Measurements from ENCODE around the gene PDSS2. TPM values are rescaled to one million over a fixed set of nuclear protein-coding genes. Genes with fewer than 3 reads are reported as not detected.

Gene PDSS2
- polyA plus RNA-seq, 1 experiment, result 11.6 TPM

DNA sequence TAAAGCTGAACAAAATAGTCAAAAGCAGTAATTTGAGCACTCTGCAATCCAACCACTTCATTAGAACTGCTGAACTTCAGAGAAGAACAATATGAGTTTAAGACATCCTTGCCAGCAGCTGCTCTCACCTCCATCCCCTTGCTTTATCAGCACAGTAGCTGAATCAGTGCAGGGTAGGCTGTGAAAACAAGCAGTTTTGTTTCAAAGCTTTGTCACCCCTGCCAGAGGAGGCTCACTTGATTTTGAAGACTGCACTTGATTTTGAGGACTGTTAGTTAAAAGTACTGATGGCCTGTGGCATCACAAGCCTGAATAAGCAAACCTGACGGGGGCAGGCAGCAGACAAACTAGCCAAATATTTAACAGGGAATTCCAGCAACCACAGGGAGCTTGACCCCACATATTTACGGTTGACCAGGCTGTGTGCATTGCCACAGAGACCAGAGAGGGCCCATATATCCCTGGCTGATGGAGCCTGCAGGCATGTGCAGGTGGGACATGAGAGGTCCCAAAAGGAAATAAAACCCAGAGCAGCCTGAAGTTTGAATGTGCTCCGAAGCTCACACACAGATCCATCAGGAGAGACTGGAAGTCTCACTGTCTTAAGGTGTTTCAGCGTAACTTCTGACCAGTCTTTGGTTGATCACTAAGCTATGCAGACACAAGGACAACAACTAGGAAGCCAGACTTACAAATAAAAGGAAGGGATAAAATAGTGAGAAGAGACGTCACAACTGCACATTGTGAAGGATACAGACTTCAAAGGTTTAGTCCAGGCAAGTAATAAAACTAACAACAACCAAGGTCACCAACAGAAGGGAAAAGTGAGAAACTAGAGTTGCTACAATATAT lies 97.4 kb downstream of the PDSS2 start:
- no peaks in the 10 kb centered on the region for H3K36me3 ChIP-seq (ENCODE audit: control insufficient read depth, insufficient read depth, low read length)
- TF ChIP-seq, protein P1, sequence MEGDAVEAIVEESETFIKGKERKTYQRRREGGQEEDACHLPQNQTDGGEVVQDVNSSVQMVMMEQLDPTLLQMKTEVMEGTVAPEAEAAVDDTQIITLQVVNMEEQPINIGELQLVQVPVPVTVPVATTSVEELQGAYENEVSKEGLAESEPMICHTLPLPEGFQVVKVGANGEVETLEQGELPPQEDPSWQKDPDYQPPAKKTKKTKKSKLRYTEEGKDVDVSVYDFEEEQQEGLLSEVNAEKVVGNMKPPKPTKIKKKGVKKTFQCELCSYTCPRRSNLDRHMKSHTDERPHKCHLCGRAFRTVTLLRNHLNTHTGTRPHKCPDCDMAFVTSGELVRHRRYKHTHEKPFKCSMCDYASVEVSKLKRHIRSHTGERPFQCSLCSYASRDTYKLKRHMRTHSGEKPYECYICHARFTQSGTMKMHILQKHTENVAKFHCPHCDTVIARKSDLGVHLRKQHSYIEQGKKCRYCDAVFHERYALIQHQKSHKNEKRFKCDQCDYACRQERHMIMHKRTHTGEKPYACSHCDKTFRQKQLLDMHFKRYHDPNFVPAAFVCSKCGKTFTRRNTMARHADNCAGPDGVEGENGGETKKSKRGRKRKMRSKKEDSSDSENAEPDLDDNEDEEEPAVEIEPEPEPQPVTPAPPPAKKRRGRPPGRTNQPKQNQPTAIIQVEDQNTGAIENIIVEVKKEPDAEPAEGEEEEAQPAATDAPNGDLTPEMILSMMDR (IDR thresholded peaks at IDR 0.05; ENCODE audit: insufficient read depth, low read depth, low read length), result no peak
- peak; percentile 28 for DNase-seq (ENCODE audit: low read depth)
- H3K27me3 ChIP-seq (ENCODE audit: control insufficient read depth, insufficient read depth, low read length), result no peaks in the 10 kb centered on the region
- POLR2A ChIA-PET, result no interaction called here
- no peak overlapping the region for H3K4me3 ChIP-seq (ENCODE audit: low read depth, low read length)
- CTCF ChIA-PET, result interaction anchor here (0.8 kb wide), 1 partner anchor 10 kb away, joined by 3 read pairs; no protein-coding TSS in a partner anchor

DNA sequence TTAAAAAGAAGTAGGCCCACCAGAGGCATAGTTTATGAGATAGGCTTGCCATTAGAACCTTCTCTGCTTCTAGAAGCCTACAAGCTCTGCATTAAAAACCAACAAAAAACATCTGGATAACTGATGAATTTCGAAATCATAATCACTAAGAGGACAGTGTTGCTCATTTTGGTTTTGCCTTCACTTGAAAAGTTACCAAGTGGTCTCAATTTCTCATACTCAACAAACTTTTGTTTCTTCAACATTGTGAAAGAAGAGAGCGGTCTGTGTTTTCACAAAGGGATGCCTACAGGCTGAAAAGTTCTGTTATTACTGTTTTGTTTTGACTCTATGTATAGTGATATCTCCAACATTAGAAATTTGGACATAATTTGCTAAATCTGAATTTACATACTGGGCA lies 98.9 kb downstream of the PDSS2 start:
- TF ChIP-seq, protein P1 (IDR thresholded peaks at IDR 0.05; ENCODE audit: insufficient read depth, low read depth, low read length), result no peak
- no peaks in the 10 kb centered on the region for H3K27me3 ChIP-seq (ENCODE audit: control insufficient read depth, insufficient read depth, low read length)
- H3K36me3 ChIP-seq (ENCODE audit: control insufficient read depth, insufficient read depth, low read length), result no peaks in the 10 kb centered on the region
- no peak for DNase-seq (ENCODE audit: low read depth)
- ChIA-PET CTCF (interaction anchor here (0.8 kb wide), 1 partner anchor 117 kb away, joined by 3 read pairs; no protein-coding TSS in a partner anchor), POLR2A (no interaction called here)
- H3K4me3 ChIP-seq (ENCODE audit: low read depth, low read length), result no peak overlapping the region

DNA sequence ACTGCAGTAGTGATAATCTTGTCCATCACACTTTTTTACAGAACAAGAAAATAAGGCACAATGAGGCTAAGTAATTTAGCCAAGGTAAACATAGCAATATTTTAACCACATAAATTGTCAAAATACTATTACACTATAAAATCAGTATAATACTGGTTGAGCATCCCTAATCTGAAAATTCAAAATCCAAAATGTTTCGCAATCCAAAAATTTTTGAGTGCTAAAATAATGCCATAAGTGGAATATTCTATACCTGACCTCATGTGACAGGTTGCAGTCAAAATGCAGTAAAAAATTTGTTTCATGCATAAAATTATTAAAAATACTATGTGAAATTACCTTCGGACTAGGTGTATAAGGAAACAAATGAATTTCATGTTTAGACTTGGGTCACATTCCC lies 101.5 kb downstream of the PDSS2 start:
- ChIA-PET POLR2A (no interaction called here), CTCF (interaction anchor here (0.7 to 1.0 kb wide), 2 partner anchors 40 to 136 kb away, joined by 3 read pairs; no protein-coding TSS in a partner anchor)
- no peak for DNase-seq (ENCODE audit: low read depth)
- Histone ChIP-seq H3K27me3 (ENCODE audit: control insufficient read depth, insufficient read depth, low read length) (no peaks in the 10 kb centered on the region), H3K36me3 (ENCODE audit: control insufficient read depth, insufficient read depth, low read length) (no peaks in the 10 kb centered on the region), H3K4me3 (ENCODE audit: low read depth, low read length) (no peak overlapping the region)
- TF ChIP-seq, protein P1 (IDR thresholded peaks at IDR 0.05; ENCODE audit: insufficient read depth, low read depth, low read length), result no peak

DNA sequence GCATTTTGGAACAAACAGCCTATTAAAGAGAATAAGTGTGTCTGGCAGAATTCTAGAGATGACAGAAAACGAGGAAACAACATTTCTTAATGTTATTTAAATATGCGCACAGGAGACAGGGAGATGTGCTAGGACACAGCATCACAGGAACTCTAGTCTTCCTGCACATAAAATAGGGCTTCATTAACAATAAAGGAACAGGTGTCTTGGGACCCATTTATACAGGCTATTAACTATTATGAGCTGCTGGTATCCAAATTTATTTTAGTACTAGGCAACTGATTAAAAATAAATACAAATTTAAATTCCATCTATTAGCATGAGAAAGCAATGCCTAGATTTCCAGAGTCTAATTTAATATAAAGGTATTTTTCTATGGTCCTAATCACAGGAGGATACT lies 102.3 kb downstream of the PDSS2 start:
- no peak for DNase-seq (ENCODE audit: low read depth)
- ChIA-PET POLR2A (no interaction called here), CTCF (interaction anchor here (0.7 to 1.0 kb wide), 2 partner anchors 39 to 137 kb away, joined by 3 read pairs; no protein-coding TSS in a partner anchor)
- TF ChIP-seq, protein P1 (IDR thresholded peaks at IDR 0.05; ENCODE audit: insufficient read depth, low read depth, low read length), result no peak
- Histone ChIP-seq H3K4me3 (ENCODE audit: low read depth, low read length) (no peak overlapping the region), H3K27me3 (ENCODE audit: control insufficient read depth, insufficient read depth, low read length) (no peaks in the 10 kb centered on the region), H3K36me3 (ENCODE audit: control insufficient read depth, insufficient read depth, low read length) (no peaks in the 10 kb centered on the region)

DNA sequence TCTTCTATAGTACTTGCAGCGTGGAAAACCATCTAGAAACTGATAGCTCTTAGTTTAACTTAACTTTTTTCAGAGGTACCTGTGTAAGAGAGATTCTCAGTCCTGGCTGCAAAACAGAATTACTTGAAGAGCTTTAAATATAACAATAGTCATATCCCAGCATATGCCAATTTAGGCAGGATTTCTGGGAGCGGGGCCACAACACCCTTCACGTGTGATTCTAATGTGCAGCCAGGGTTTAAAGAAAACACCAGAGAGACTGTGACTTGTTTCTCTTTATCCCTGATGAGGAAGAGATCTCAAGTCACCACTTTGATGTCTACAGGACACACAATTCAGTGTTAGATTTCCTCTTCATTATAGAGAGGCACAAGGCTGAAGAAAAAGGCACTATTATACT lies 103.7 kb downstream of the PDSS2 start:
- no peak for DNase-seq (ENCODE audit: low read depth)
- TF ChIP-seq, protein P1 (IDR thresholded peaks at IDR 0.05; ENCODE audit: insufficient read depth, low read depth, low read length), result no peak
- CTCF ChIA-PET, result no interaction called here
- no peaks in the 10 kb centered on the region for H3K36me3 ChIP-seq (ENCODE audit: control insufficient read depth, insufficient read depth, low read length)
- no peak overlapping the region for H3K4me3 ChIP-seq (ENCODE audit: low read depth, low read length)
- H3K27me3 ChIP-seq (ENCODE audit: control insufficient read depth, insufficient read depth, low read length), result no peaks in the 10 kb centered on the region
- POLR2A ChIA-PET, result no interaction called here

Data from BJ (cell line).